HepG2 (cell line): ENCODE results near the gene KNL1. TPM values are rescaled to one million over a fixed set of nuclear protein-coding genes. Genes with fewer than 3 reads are reported as not detected.

Experiments
- BCLAF1 ChIP-seq: fragments of 450-650 bp; IDR thresholded peaks from 2 replicates; pipeline ENCODE4 v1.6.1; 2017; ENCODE audit warnings: mild to moderate bottlenecking
- HDAC2 ChIP-seq: sonication (generic); formaldehyde crosslinking; IDR thresholded peaks from 2 replicates; pipeline ENCODE4 v1.4.0; 2020; ENCODE audit warnings: missing genetic modification reagents
- HMGXB3 ChIP-seq: sonication (generic); formaldehyde crosslinking; IDR thresholded peaks from 2 replicates; pipeline ENCODE4 v1.4.0; 2020; ENCODE audit warnings: missing genetic modification reagents, borderline replicate concordance
- JUN ChIP-seq: sonication (generic); formaldehyde crosslinking; IDR thresholded peaks from 2 replicates; pipeline ENCODE4 v1.4.0; 2020; ENCODE audit warnings: mild to moderate bottlenecking, missing genetic modification reagents
- NFRKB ChIP-seq: fragments of 450-650 bp; IDR thresholded peaks from 2 replicates; pipeline ENCODE4 v1.6.1; 2017
- NR2F6 ChIP-seq, 2 experiments: IDR thresholded peaks; 2 replicates each; pipeline ENCODE4 v1.6.1; 2016; ENCODE audit warnings: antibody characterized with exemption in 1 of 2, mild to moderate bottlenecking in 1 of 2
- PBX2 ChIP-seq: IDR thresholded peaks from 2 replicates; pipeline ENCODE4 v1.6.1; 2016; ENCODE audit warnings: control low read depth
- PITX1 ChIP-seq: sonication (generic); formaldehyde crosslinking; IDR thresholded peaks from 2 replicates; pipeline ENCODE4 v1.5.1; 2020; ENCODE audit warnings: mild to moderate bottlenecking, missing genetic modification reagents
- SMARCC2 ChIP-seq: fragments of 450-650 bp; IDR thresholded peaks from 2 replicates; pipeline ENCODE4 v1.6.1; 2017; ENCODE audit warnings: antibody characterized with exemption, mild to moderate bottlenecking
- ZBTB21 ChIP-seq: sonication (generic); formaldehyde crosslinking; IDR thresholded peaks from 2 replicates; pipeline ENCODE4 v1.4.0; 2020; ENCODE audit warnings: missing genetic modification reagents
- ZBTB4 ChIP-seq: sonication (generic); formaldehyde crosslinking; IDR thresholded peaks from 2 replicates; pipeline ENCODE4 v1.4.0; 2020; ENCODE audit warnings: missing genetic modification reagents, mild to moderate bottlenecking, borderline replicate concordance
- ZNF230 ChIP-seq: sonication (generic); formaldehyde crosslinking; IDR thresholded peaks from 2 replicates; pipeline ENCODE4 v1.4.0; 2020; ENCODE audit warnings: mild to moderate bottlenecking, missing genetic modification reagents
- ZNF512 ChIP-seq: sonication (generic); formaldehyde crosslinking; IDR thresholded peaks from 2 replicates; pipeline ENCODE4 v1.4.0; 2020; ENCODE audit warnings: mild to moderate bottlenecking, missing genetic modification reagents
- ZNF766 ChIP-seq: sonication (generic); formaldehyde crosslinking; IDR thresholded peaks from 2 replicates; pipeline ENCODE4 v1.5.0; 2020; ENCODE audit warnings: missing genetic modification reagents, borderline replicate concordance
- ZNF83 ChIP-seq: sonication (generic); formaldehyde crosslinking; IDR thresholded peaks from 2 replicates; pipeline ENCODE4 v1.4.0; 2020; ENCODE audit warnings: missing genetic modification reagents, mild to moderate bottlenecking, borderline replicate concordance
- polyA plus RNA-seq, 8 experiments: library from polyadenylated mRNA; depleted of rRNA in 3 of 8; stranded (reverse) in 7 of 8; unstranded in 1 of 8; fragments of >200 nt; fragmentation: Illumina TruSeq in 4 of 8; extraction: Trizol in 4 of 8; gene quantifications; 2 replicates each; pipeline versions ENCODE4 v1.2.1 to v1.2.3, GENCODE V29; 2011 to 2016; ENCODE audit warnings: low read depth in 4 of 8, missing spikeins in 1 of 8, mixed read lengths in 1 of 8; ENCODE audit not compliant: insufficient read depth in 1 of 8
- total RNA-seq, 5 experiments: library from RNA; depleted of rRNA; stranded (reverse); fragments of >200 nt; fragmentation: Illumina TruSeq; extraction: Trizol; gene quantifications; 2 replicates each; pipeline ENCODE4 v1.2.3, GENCODE V29; 2016; ENCODE audit warnings: low read depth in 1 of 5

The KNL1 gene
- total and polyA plus RNA-seq, 2 of the 13 experiments (the other 11 are each of a cell fraction or from before 2014, with no cell fraction given): 8.0 to 21.4 TPM

GRCh38 chr15:40569129-40569953 lies 24.7 kb upstream of the KNL1 start, which contains the start of gene RPUSD2 (continued):
- 0 out of 2 replicates have a peak, but pooled peaks have one; percentile 59 for TF ChIP-seq ZBTB4 (CRISPR knock-in tag)
- no peak for TF ChIP-seq PBX2 (CRISPR knock-in tag)
- TF ChIP-seq ZNF766 (CRISPR knock-in tag): no peak
- 0 out of 2 replicates have a peak, but pooled peaks have one; percentile 10 for TF ChIP-seq ZNF83 (CRISPR knock-in tag)
- no peak for TF ChIP-seq JUN
- no peak for TF ChIP-seq ZNF512 (CRISPR knock-in tag)
- no peak for TF ChIP-seq BCLAF1
- peak; percentile 30; the same call in 1 of the 2 replicates for TF ChIP-seq ZBTB21 (CRISPR knock-in tag)
- TF ChIP-seq ZNF230 (CRISPR knock-in tag): 0 out of 2 replicates have a peak, but pooled peaks have one; percentile 35
- peak; percentile 46; the same call in 1 of the 2 replicates for TF ChIP-seq HMGXB3 (CRISPR knock-in tag)
- TF ChIP-seq NFRKB: no peak
- peak; percentile 84 for TF ChIP-seq HDAC2
- peak; percentile 53 for TF ChIP-seq PITX1 (CRISPR knock-in tag)
- no peak for TF ChIP-seq NR2F6 (IDR thresholded peaks at IDR 0.05)
- TF ChIP-seq NR2F6 (CRISPR knock-in tag; IDR thresholded peaks at IDR 0.05): 0 out of 2 replicates have a peak, but pooled peaks have one; percentile 44
- no peak for TF ChIP-seq SMARCC2
